NB4 (cell line): ENCODE results near the gene ADAM11.

ENCODE experiments used
- POLR2A ChIP-seq: IDR thresholded peaks from 2 replicates; pipeline ENCODE4 v1.6.1; 2011; ENCODE audit warnings: mild to moderate bottlenecking; ENCODE audit not compliant: insufficient read length; ENCODE audit errors: extremely low read depth
- TF ChIP-seq, protein P1 (sequence below): IDR thresholded peaks from one replicate; pipeline ENCODE4 v1.5.1; 2012; ENCODE audit warnings: low read depth, low read length
- TF ChIP-seq, protein P2 (sequence below): IDR thresholded peaks from 2 replicates; pipeline ENCODE4 v1.6.1; 2011; ENCODE audit warnings: low read depth, low read length

DNA sequence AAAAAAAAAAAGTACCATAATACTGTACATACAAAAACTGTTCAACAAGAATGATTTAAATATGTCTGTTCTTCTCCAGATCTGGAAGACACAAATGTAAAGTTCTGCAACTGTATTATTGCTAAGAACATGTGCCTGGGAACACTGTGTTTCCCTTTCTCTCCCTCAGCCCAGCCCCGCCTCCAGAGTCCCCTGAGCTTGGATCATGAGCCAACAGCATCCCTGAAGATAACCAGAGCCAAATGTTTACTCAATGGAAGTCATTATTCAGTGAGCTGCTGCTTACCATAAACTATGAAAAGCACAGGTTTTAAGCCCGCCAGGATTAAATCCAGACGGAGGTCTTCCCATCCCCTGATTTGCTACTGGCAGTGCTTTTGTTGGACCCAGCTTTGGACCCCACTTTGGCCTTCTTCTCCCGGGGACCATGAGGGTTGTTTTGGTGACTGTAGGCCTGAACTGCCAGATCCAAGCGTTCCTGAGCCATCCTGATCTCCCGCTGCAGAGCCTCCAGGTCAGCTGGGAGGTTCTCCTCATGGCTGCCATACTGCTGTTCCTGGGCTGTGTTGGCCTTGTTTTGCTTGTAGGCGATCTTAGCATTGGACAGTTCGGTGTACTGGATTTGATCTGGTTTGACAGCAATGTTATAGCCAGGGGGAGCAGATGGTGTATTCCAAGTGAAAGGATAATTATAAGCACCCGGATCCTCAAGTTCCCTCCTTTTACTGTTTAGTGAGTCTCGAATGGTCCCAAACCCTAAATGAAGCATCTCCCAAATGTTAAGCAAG is 45.7 kb downstream of the ADAM11 start:
- TF ChIP-seq, protein P1, sequence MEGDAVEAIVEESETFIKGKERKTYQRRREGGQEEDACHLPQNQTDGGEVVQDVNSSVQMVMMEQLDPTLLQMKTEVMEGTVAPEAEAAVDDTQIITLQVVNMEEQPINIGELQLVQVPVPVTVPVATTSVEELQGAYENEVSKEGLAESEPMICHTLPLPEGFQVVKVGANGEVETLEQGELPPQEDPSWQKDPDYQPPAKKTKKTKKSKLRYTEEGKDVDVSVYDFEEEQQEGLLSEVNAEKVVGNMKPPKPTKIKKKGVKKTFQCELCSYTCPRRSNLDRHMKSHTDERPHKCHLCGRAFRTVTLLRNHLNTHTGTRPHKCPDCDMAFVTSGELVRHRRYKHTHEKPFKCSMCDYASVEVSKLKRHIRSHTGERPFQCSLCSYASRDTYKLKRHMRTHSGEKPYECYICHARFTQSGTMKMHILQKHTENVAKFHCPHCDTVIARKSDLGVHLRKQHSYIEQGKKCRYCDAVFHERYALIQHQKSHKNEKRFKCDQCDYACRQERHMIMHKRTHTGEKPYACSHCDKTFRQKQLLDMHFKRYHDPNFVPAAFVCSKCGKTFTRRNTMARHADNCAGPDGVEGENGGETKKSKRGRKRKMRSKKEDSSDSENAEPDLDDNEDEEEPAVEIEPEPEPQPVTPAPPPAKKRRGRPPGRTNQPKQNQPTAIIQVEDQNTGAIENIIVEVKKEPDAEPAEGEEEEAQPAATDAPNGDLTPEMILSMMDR: no peak
- TF ChIP-seq, protein P2, sequence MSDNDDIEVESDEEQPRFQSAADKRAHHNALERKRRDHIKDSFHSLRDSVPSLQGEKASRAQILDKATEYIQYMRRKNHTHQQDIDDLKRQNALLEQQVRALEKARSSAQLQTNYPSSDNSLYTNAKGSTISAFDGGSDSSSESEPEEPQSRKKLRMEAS: no peak
- TF ChIP-seq POLR2A: no peak
